ENCODE measurements around the gene FYCO1.

Gene FYCO1

DNA sequence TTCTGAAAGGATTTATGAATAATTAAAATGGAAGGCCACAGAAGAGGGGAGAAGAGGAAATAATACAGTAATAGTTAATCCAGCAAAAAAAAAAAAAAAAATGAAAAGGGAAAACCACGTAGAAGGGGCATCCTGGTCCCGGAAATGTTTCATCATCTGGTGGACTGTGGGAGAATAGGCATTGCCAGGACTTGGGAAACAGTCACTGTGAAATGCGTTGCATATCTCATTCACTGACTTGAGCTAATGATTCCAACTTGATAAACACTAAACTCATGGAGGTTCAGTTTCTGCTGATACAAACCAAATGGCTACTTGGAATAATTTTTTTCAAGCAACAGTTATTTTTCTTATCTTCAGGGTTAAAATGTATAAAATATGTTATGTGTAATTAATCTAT is 28.5 kb upstream of the FYCO1 start:
- Histone ChIP-seq H3K4me3 (ENCODE audit: low read length) (no peak overlapping the region), H3K36me3 (ENCODE audit: control insufficient read depth, insufficient read depth, low read length) (no peaks in the 10 kb centered on the region), H3K9ac (ENCODE audit: low read length) (no peak overlapping the region), H3K27me3 (ENCODE audit: control insufficient read depth, insufficient read depth, low read length) (no peaks in the 10 kb centered on the region), H3K4me1 (ENCODE audit: control insufficient read depth, insufficient read depth, low read length) (no peaks in the 10 kb centered on the region), H3K9me3 (ENCODE audit: control insufficient read depth, low read length) (no peaks in the 10 kb centered on the region)

- Histone ChIP-seq H3K9ac (ENCODE audit: low read length) (no peak overlapping the region), H3K9me3 (ENCODE audit: control insufficient read depth, low read length) (no peaks in the 10 kb centered on the region), H3K4me3 (ENCODE audit: low read length) (no peak overlapping the region), H3K36me3 (ENCODE audit: control insufficient read depth, insufficient read depth, low read length) (no peaks in the 10 kb centered on the region), H3K27me3 (ENCODE audit: control insufficient read depth, insufficient read depth, low read length) (no peaks in the 10 kb centered on the region), H3K4me1 (ENCODE audit: control insufficient read depth, insufficient read depth, low read length) (no peaks in the 10 kb centered on the region)
Observed at GRCh38 chr3:46022909-46023785, 27.5 kb upstream of the FYCO1 start.

- no peak overlapping the region for H3K4me3 ChIP-seq (ENCODE audit: low read length)
- no peaks in the 10 kb centered on the region for H3K9me3 ChIP-seq (ENCODE audit: control insufficient read depth, low read length)
- no peaks in the 10 kb centered on the region for H3K4me1 ChIP-seq (ENCODE audit: control insufficient read depth, insufficient read depth, low read length)
Observed at GRCh38 chr3:46021516-46021915, 25.9 kb upstream of the FYCO1 start.

GRCh38 chr3:46020766-46021510 is 25.3 kb upstream of the FYCO1 start:
- H3K27me3 ChIP-seq (ENCODE audit: control insufficient read depth, insufficient read depth, low read length) = no peaks in the 10 kb centered on the region
- no peaks in the 10 kb centered on the region for H3K4me1 ChIP-seq (ENCODE audit: control insufficient read depth, insufficient read depth, low read length)
- no peak overlapping the region for H3K9ac ChIP-seq (ENCODE audit: low read length)
- no peaks in the 10 kb centered on the region for H3K36me3 ChIP-seq (ENCODE audit: control insufficient read depth, insufficient read depth, low read length)
- no peak overlapping the region for H3K4me3 ChIP-seq (ENCODE audit: low read length)
- H3K9me3 ChIP-seq (ENCODE audit: control insufficient read depth, low read length) = no peaks in the 10 kb centered on the region

More at GRCh38 chr3:46021516-46021915, 25.9 kb upstream of the FYCO1 start:
- H3K27me3 ChIP-seq (ENCODE audit: control insufficient read depth, insufficient read depth, low read length) = no peaks in the 10 kb centered on the region
- no peaks in the 10 kb centered on the region for H3K36me3 ChIP-seq (ENCODE audit: control insufficient read depth, insufficient read depth, low read length)
- no peak overlapping the region for H3K9ac ChIP-seq (ENCODE audit: low read length)

DNA sequence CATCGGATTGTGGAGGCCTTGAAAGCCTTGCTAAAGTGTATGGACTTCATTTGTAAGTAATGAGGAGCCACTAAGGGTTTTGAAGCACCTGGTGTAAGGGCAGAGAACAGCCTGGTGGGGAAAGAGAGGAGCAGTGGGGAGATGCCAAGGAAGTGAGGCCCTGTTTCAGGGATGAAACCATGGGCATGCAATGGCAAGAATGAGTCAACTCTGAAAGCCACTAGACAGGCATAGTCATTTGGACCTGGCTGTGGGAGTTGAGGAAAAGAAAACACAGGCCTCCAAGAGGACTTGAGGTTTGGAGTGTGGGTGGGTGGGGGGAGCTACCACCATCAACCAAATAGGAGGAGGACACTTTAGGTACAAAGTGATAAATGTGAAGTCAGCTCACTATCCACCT is 24.1 kb upstream of the FYCO1 start:
- no peaks in the 10 kb centered on the region for H3K9me3 ChIP-seq (ENCODE audit: control insufficient read depth, low read length)
- H3K4me1 ChIP-seq (ENCODE audit: control insufficient read depth, insufficient read depth, low read length) = no peaks in the 10 kb centered on the region
- H3K27me3 ChIP-seq (ENCODE audit: control insufficient read depth, insufficient read depth, low read length) = no peaks in the 10 kb centered on the region
- H3K36me3 ChIP-seq (ENCODE audit: control insufficient read depth, insufficient read depth, low read length) = no peaks in the 10 kb centered on the region
- no peak overlapping the region for H3K4me3 ChIP-seq (ENCODE audit: low read length)
- H3K9ac ChIP-seq (ENCODE audit: low read length) = no peak overlapping the region

- Histone ChIP-seq H3K4me3 (ENCODE audit: low read length) (no peak overlapping the region), H3K9ac (ENCODE audit: low read length) (no peak overlapping the region), H3K27me3 (ENCODE audit: control insufficient read depth, insufficient read depth, low read length) (no peaks in the 10 kb centered on the region), H3K9me3 (ENCODE audit: control insufficient read depth, low read length) (no peaks in the 10 kb centered on the region), H3K4me1 (ENCODE audit: control insufficient read depth, insufficient read depth, low read length) (no peaks in the 10 kb centered on the region), H3K36me3 (ENCODE audit: control insufficient read depth, insufficient read depth, low read length) (no peaks in the 10 kb centered on the region)
Observed at GRCh38 chr3:46017720-46018119, 22.1 kb upstream of the FYCO1 start.

GRCh38 chr3:46013316-46014094 is 17.9 kb upstream of the FYCO1 start:
- H3K4me1 ChIP-seq (ENCODE audit: control insufficient read depth, insufficient read depth, low read length) = no peaks in the 10 kb centered on the region
- no peak overlapping the region for H3K9ac ChIP-seq (ENCODE audit: low read length)
- H3K9me3 ChIP-seq (ENCODE audit: control insufficient read depth, low read length) = no peaks in the 10 kb centered on the region
- no peaks in the 10 kb centered on the region for H3K36me3 ChIP-seq (ENCODE audit: control insufficient read depth, insufficient read depth, low read length)
- no peak overlapping the region for H3K4me3 ChIP-seq (ENCODE audit: low read length)
- no peaks in the 10 kb centered on the region for H3K27me3 ChIP-seq (ENCODE audit: control insufficient read depth, insufficient read depth, low read length)

- Histone ChIP-seq H3K36me3 (ENCODE audit: control insufficient read depth, insufficient read depth, low read length) (no peaks in the 10 kb centered on the region), H3K4me3 (ENCODE audit: low read length) (no peak overlapping the region), H3K27me3 (ENCODE audit: control insufficient read depth, insufficient read depth, low read length) (no peaks in the 10 kb centered on the region), H3K9me3 (ENCODE audit: control insufficient read depth, low read length) (no peaks in the 10 kb centered on the region), H3K4me1 (ENCODE audit: control insufficient read depth, insufficient read depth, low read length) (no peaks in the 10 kb centered on the region), H3K9ac (ENCODE audit: low read length) (no peak overlapping the region)
Observed at GRCh38 chr3:46012246-46012645, 16.6 kb upstream of the FYCO1 start.

GRCh38 chr3:46010519-46011113 is 15.0 kb upstream of the FYCO1 start:
- H3K4me3 ChIP-seq (ENCODE audit: low read length) = no peak overlapping the region
- H3K4me1 ChIP-seq (ENCODE audit: control insufficient read depth, insufficient read depth, low read length) = no peaks in the 10 kb centered on the region
- H3K9me3 ChIP-seq (ENCODE audit: control insufficient read depth, low read length) = no peaks in the 10 kb centered on the region
- no peaks in the 10 kb centered on the region for H3K27me3 ChIP-seq (ENCODE audit: control insufficient read depth, insufficient read depth, low read length)
- no peaks in the 10 kb centered on the region for H3K36me3 ChIP-seq (ENCODE audit: control insufficient read depth, insufficient read depth, low read length)
- H3K9ac ChIP-seq (ENCODE audit: low read length) = no peak overlapping the region

DNA sequence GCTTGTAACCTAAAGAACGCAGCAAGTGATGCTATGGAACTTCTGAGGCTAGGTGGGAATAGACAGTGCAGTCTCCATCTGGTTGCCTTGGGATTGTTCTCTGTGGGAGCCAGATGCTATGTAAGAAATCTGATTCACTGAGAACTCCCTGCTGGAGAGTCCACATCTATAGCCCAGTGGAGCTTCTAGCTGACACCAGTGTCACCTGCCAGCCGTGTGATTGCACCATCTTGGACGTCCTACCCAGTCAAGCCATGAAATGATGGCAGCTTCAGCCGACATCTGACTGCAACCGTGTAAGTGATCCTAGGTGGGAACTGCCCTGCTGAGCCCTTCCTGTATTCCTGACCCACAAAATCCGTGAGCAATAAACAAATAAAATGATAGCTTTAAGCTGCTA is 12.4 kb upstream of the FYCO1 start:
- H3K9me3 ChIP-seq (ENCODE audit: control insufficient read depth, low read length) = no peaks in the 10 kb centered on the region
- H3K27me3 ChIP-seq (ENCODE audit: control insufficient read depth, insufficient read depth, low read length) = no peaks in the 10 kb centered on the region
- no peaks in the 10 kb centered on the region for H3K36me3 ChIP-seq (ENCODE audit: control insufficient read depth, insufficient read depth, low read length)
- H3K4me3 ChIP-seq (ENCODE audit: low read length) = no peak overlapping the region
- no peak overlapping the region for H3K9ac ChIP-seq (ENCODE audit: low read length)
- no peaks in the 10 kb centered on the region for H3K4me1 ChIP-seq (ENCODE audit: control insufficient read depth, insufficient read depth, low read length)

DNA sequence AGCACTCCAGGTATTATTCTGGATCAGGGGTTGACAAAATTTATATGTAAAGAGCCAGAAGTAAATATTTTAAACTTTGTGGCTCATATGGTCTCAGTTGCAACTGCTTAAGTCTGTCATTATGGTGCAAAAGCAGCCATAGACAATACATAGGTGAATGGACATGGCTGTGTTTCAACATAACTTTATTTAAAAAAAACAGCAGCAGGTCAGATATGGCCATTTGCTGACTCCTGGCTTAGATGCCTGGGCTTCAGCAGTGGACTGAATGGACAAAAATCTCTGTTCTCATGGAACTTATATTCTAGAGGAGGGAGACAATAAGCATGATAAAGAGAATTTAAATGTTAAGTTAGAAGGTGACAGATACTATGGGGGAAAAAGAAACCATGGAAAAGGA is 11.7 kb upstream of the FYCO1 start:
- Histone ChIP-seq H3K9me3 (ENCODE audit: control insufficient read depth, low read length) (no peaks in the 10 kb centered on the region), H3K36me3 (ENCODE audit: control insufficient read depth, insufficient read depth, low read length) (no peaks in the 10 kb centered on the region), H3K27me3 (ENCODE audit: control insufficient read depth, insufficient read depth, low read length) (no peaks in the 10 kb centered on the region), H3K4me3 (ENCODE audit: low read length) (no peak overlapping the region), H3K9ac (ENCODE audit: low read length) (no peak overlapping the region), H3K4me1 (ENCODE audit: control insufficient read depth, insufficient read depth, low read length) (no peaks in the 10 kb centered on the region)

All from mucosa of stomach (tissue), 1 donor.